Measurements from ENCODE around the gene XPNPEP2.

Gene XPNPEP2

DNA sequence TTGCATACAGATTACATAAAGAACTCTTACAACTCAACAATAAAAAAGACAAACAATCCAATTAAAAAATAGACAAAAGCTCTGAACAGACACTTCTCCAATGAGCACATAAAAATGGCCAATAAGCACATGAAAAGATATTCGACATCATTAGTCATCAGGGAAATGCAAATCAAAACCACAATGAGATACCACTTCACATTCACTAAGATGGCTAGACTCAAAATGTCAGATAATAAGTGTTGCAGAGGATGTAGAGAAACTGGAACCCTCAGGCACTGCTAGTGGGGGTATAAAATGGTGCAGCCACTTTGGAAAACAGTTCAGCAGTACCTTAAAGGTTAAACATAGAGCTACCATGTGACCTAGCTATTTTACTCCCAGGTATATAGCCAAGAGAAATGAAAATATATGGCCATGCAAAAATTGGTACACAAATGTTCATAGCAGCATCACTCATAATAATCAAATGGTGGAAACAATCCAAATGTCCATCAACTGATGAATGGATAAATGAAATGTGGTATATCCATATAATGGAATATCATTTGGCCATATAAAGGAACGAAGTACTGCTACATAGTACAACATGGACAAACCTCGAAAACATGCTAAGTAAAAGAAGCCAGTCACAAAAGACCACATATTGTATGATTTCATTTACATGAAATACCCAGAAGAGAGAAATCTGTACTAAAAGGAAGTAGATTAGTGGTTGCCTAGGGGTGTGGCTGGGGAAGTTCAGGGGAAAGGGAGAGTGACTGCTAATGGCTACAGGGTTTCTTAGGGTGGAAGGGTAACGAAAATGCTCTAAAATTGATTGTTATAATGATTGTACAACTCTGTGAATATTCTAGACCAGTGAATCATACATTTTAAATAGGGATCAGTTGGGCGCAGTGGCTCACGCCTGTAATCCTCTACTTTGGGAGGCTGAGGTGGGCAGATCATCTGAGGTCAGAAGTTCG, 70.3 kb downstream of the XPNPEP2 start:
- Histone ChIP-seq H3K27me3 (replicated peaks; ENCODE audit: control insufficient read depth, insufficient read depth, low read length) (peaks cover 11% of the 10 kb centered on the region), H3K9me3 (ENCODE audit: control insufficient read depth, low read length) (no peaks in the 10 kb centered on the region), H3K9ac (ENCODE audit: low read length) (peak overlapping the region; percentile 43), H3K36me3 (ENCODE audit: control insufficient read depth, insufficient read depth, low read length, severe bottlenecking) (peaks cover 55% of the 10 kb centered on the region), H3K4me1 (ENCODE audit: control insufficient read depth, insufficient read depth, low read length) (peaks cover 34% of the 10 kb centered on the region), H3K4me3 (ENCODE audit: low read length) (peak overlapping the region; percentile 38)
- DNase-seq (ENCODE audit: low read depth): no peak

DNA sequence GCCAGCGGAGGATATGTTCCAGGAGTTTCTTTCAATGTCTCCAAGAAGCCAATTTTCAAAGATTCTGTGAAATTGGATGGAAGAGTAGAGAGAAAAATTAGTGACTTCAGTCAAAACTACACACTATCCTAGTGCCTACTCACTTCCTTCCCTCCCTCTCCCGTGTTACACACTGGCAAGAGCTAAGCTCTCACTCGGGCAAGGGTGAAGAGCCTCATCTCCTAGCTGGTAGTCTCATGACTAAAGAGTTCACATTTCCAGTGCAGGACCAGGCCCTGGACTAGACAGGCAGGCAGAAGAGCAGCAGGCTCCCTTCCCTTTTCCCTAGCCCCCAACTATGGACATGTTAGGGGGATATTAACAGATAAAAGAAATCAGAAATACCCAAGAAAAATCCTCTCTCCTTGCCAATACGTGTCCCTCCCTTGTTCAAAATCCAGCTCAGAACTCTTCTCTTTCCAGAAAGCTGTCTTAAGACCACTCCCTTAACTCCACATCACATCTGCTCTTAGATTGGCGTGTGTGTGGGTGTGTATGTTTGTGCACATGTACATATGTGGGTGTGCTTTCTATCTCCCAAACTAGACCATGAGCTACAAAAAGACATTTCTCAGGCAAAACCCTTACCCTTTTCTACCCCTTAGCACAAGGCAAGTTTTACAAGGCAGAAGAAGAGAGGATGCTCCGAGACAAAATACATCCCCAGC, 75.0 kb downstream of the XPNPEP2 start:
- Histone ChIP-seq H3K4me1 (ENCODE audit: control insufficient read depth, insufficient read depth, low read length) (peaks cover 28% of the 10 kb centered on the region), H3K27me3 (replicated peaks; ENCODE audit: control insufficient read depth, insufficient read depth, low read length) (peaks cover 11% of the 10 kb centered on the region), H3K9ac (ENCODE audit: low read length) (peak overlapping the region; percentile 50), H3K4me3 (ENCODE audit: low read length) (no peak overlapping the region), H3K9me3 (ENCODE audit: control insufficient read depth, low read length) (peaks cover 6% of the 10 kb centered on the region), H3K36me3 (ENCODE audit: control insufficient read depth, insufficient read depth, low read length, severe bottlenecking) (peaks cover 46% of the 10 kb centered on the region)
- no peak for DNase-seq (ENCODE audit: low read depth)

DNA sequence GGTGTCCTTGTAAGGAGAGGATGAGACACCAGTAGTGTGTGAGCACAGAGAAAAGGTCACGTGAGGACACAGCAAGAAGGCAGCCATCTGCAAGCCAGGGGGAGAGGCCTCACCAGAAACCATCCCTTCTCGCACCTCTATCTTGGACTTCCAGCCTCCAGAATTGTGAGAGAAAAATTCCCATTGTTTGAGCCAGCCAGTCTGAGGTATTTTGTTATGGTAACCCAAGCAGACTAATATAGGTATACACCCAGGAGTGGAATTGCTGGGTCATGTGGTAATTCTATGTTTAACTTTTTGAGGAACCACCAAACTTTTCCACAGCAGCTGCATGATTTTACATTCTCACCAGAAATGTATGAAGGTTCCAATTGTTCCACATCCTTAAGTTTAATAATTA, 79.3 kb downstream of the XPNPEP2 start:
- Histone ChIP-seq H3K36me3 (ENCODE audit: control insufficient read depth, insufficient read depth, low read length, severe bottlenecking) (peaks cover 20% of the 10 kb centered on the region), H3K4me3 (ENCODE audit: low read length) (no peak overlapping the region), H3K9ac (ENCODE audit: low read length) (no peak overlapping the region), H3K27me3 (replicated peaks; ENCODE audit: control insufficient read depth, insufficient read depth, low read length) (peaks cover 5% of the 10 kb centered on the region), H3K9me3 (ENCODE audit: control insufficient read depth, low read length) (peaks cover 6% of the 10 kb centered on the region), H3K4me1 (ENCODE audit: control insufficient read depth, insufficient read depth, low read length) (peaks cover 17% of the 10 kb centered on the region)
- DNase-seq (ENCODE audit: low read depth): no peak
